GM21717 (cell line): ENCODE measurements around the gene C1orf94.
"Not testable (repeated sequence)": the region's sequence is repeated elsewhere in the genome, so short reads cannot be mapped to it uniquely, and the experiment has no call there.

Experiments
- ATAC-seq: cut with Tn5 transposase; IDR thresholded peaks from one replicate; pipeline ENCODE4 v1.9.1; 2021; ENCODE audit warnings: mild to moderate bottlenecking, moderate library complexity; ENCODE audit not compliant: unreplicated experiment

The C1orf94 gene

DNA sequence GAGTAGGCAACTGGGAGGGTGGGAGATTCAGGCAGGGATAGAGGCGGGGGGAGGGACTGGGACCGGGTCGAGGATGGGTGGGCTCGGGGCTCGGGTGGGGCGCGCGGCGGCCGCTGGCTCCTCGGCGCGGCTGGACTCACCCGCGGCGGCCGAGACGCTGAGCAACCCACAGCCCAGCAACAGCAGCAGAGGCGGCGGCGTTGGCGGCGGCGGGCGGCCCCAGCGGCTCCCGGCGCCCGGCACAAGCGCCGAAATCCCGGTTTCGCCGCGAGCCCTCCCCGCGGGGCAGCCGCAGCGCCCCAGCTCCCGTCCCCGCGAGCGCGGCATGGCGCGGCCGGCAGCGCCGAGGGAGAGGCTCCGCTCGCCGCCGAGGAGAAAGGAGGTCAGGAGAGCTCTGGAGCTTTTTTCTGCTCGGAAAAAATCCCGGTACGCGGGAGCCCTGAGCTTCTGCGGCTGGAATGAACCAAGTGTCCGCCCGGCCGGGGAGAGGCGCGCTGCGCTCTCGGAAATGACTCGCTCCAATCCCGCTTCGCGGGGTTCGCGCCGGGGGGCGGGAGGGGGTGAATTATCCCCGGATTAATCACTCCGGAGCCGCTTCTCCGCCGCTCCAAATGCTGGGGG lies 11.8 kb upstream of the C1orf94 start, which contains the start of gene CSMD2:
Gene CSMD2, minus strand, starts transcription at position 460 of the 621 bp plus-strand sequence. Its CDS starts 133 bp downstream, at position 327.
- ATAC-seq, result no peak

DNA sequence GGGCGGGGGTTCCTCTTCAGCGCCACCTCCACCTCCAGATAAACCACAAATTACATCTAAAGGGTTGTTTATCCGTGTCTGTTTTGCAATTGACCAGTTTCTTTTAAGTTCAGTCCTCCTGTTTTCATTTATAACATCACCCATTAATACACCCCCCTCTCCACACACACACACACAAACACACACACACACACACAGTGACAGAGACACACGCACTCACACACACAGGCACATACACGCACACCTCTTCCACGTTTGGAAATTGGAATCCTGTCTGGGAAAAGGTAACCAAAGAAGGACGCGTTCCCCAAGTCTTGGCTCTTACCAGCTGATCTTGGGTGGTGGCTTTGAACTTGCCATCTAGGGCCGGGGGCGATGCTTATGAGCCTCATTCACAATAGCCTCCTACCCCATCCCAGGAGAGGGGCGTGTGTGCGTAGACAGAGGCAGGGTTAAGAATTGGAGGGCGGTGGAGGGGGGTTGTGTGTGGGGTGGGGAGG lies 11.2 kb upstream of the C1orf94 start:
- no peak for ATAC-seq

DNA sequence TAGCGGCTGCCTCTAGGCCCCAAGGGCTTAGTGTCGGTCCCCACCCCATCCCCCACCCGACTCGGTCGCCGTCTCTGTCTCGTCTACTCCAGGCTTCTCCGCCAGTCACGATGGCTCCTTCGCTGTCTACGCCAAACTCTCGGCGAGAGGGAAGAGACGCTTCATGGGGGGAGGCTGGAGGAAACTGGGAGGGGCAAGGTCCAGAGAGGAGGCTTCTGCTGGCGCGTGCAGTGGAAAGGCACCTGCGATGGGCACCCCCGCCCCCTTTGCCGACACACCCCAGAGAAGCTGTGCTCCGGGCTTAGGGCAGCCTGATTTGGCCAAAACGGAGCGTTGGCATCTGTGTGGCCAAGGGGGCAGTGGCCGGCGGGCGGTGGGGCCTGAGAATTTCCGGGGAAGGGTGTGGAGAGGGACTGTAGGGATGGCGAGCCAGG lies 10.5 kb upstream of the C1orf94 start:
- ATAC-seq, result no peak

DNA sequence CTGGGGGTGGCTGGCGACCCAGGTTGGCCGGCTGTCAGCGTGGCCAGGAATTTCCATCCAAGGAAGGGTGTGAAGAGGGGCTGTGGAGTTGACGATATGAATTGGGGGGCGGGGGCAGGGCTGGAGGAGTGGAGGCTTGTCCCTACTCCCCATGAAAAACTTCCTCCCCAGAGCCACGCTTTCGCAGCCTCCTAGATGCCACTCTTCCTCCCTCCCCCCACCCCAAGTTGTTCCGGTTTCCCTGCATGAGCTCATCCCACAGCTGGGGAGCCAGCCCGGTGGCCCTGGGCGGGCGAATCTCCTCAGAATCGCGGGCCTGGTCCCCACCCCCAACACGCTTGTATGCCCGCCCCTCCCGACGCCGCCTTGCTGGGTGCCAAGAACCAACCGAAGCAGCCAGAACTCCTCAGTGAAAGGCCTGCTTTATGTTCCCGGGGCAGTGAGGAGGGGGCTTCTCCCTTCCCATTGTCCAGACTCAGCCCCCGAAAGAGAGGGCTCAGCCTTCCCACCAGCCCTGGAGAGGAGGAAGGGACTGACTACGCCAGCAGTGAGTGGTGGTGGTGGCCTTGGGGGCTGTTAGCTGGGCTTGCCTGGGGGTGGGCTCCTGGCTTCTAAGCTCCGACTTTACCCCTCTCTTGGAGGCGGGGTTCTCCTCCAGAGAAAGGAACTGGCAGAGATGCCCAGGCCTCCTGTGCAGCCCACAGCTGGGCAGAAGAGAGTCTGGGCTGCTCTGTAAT lies 9.9 kb upstream of the C1orf94 start:
- ATAC-seq, result no peak

DNA sequence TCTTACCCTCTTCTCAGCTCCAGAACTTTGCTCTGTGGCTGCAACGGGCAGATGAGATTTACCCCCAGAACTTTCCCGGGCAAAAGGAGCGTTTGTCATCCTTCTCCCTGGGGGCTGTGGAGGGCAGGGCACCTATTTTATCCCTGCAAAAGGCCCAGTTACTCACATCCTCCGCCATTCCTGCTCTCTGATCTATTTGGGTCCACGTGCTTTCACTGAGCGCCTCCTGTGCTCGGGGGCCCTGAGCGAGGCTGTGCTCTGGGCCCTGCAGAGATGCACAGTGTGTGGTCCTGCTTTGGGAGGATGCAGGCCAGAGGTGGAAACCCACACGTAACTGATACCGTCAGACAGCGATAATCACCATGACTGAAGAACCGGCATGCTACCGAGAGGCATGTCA lies 9.3 kb upstream of the C1orf94 start:
- no peak for ATAC-seq

DNA sequence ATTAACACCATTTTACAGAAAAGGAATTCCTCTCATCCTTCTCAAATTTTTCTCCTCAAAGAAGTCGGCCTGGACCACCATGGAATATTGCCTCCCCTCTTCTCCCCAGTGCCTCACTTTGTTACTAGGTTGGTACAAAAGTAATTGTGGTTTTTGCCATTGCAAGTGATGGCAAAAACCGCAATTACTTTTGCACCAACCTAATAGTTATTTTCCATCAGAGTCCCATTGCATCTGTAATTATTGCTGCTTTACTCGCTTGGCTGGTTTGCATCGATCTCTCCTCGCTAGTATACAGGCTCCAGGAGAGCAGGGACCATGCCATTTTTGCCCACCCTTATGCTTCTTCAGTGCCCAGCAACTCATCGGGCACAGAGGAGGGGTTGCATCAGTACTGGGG lies 963 bp upstream of the C1orf94 start:
- no peak for ATAC-seq

DNA sequence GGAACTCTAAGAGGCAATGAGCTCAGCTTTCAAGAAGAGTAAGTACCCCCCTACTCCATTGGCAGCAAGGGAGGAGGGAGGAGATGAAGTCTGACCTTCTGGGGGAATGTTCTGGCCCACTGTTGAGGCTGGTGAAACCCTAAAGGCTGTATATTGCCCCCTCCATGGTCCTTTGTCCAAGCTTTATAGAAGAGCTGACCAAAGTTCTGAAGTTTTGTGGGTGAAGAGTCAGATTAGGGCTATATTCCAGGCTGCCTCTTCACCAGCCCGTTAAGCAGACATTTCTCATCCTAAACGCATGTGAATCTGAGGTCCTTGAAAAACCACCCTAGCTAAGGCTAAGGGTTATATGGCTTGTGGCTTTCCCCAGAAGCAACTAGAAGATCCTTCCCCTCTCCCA lies 1.4 kb downstream of the C1orf94 start:
- ATAC-seq, result no peak

DNA sequence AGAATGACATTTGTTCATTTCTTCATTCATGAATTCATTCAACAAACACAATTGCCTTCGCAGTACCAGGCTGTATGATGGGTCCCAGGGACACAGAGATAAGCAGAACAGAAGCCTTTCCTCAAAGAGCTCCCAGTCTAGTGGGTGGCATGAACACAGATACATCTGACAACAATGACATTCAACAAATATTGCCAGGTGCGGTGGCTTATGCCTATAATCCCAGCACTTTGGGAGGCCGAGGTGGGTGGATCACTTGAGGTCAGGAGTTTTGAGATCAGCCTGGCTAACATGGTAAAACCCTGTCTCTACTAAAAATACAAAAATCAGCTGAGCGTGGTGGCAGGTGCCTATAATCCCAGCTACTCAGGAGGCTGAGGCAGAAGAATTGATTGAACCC lies 6.7 kb downstream of the C1orf94 start:
- not testable (repeated sequence) for ATAC-seq

DNA sequence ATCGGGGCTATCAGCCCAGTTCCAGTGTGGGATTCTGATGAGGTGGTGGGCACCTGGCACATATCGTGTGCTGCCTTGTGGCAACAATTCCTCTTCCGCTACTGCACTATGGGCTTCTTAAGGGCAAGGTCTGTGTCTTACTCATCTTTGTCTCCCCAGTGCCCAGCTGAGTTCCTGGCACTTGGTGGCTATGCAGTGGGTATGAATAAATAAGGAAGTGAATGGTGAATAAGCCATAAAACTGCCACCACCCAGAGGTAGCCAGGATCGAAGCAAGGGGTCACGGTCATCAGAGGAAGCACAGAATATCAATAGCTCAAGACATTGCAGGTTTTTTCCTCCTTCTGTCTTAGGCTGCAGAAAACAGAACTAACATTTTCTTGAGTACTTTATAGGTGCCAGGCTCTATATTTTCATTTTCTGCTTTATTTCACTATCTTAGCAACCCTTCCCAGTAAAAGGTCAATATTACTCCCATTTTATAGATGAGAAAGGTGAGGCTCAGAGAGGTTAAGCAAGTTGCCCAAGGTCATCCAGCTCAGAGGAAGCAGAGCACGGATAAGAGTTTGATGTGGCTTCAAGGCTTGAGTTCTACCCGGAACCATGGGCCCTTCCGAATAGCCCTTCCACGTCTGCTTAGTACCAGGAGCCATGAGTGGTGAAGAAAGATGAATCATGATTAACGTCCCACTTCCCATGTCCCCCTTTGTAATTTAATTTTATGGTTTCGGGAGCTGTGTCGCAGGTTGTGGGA lies 10.2 kb downstream of the C1orf94 start:
- ATAC-seq, result no peak

DNA sequence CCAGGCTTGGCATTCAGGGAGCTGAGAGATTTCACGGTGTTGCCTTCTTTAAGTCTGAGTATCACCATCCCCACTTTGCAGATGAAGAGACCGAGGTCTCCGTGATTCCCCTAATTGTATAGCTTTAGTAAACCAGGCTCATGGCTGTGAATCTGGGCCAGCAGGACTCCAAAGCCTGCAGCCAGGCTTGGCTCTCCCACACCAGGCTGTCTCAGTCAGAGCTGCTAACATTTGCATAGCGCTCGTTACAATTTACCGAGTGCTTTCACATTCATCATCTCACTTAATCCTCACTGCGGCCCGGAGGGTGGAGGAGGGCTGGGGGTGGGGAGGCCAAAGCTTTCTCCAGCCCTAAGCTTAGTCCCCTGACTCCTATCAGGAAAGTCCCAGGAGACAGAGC lies 11.7 kb downstream of the C1orf94 start:
- ATAC-seq, result no peak

DNA sequence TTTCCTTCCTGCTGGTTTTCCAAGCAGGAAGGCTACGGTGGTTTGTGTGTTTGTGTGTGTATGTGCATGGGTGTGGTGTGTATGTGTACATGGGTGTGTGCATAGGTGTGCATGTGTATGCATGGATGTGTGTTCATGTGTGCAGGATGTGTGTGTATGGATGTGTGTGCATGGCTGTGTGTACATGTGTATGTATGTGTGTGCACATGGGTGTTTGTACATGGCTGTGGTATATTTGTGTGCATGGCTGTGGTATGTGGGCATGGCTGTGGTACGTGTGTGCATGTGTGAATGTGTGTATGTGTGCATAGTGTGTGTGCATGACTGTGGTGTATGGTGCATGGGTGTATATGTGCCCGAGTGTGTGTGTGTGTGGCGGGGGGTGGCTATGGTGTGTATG lies 12.3 kb downstream of the C1orf94 start:
- ATAC-seq, result no peak

DNA sequence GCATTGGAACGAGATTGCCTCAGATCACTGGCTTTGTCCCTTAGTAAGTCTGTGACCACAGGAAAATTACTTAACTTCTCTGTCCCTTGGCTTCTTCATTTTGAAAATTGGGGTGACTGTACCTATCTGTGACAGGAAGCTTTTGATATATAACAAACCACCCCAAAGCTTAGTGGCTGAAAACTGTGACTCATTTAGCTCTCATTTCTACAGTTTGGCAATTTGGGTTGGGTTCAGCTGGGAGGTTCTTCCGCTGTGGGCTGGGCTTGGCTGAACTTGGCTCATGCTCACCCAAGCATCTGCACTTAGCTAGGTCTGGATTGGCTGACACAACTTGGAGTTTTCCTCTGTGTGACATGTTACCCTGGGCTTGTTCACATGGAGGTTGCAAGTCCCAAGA lies 14.0 kb downstream of the C1orf94 start:
- no peak for ATAC-seq

DNA sequence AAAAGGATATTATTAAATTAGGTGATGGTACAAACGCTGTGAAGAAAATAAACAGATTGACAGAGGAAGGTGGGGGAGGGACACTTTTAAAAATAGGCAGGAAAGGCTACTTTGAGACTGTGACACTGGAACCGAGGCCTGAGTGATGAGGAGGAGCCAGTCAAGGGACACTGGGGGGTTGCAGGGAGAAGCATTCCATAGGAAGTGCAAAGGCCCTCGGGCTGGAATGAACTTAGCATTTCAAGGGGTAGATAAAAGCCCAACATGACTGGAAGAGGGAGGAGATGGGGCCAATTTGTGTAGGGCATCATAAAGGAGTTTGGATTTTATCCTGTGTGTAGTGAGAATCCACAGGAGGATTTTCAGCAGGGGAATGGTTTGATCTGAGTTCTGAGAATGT lies 15.9 kb downstream of the C1orf94 start:
- no peak for ATAC-seq

DNA sequence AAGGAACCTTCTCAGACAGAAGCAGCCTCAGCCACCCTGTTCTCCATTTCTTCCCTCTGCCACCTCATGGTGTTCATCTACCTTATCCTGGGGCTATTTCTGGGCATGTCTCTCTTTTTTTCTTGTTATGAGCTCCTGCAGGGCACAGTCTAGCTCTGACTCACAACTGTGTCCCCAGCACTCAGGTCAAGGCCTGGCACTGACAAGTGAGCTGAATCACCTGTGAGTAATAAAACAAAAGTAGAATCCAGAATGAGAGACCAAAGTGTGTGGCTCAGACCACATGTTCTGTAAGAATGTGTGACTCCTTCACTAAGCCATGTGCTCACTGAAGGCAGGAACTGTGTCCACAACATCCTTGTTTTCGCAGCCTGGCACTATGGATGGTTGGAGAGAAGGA lies 23.2 kb downstream of the C1orf94 start:
- ATAC-seq, result no peak

DNA sequence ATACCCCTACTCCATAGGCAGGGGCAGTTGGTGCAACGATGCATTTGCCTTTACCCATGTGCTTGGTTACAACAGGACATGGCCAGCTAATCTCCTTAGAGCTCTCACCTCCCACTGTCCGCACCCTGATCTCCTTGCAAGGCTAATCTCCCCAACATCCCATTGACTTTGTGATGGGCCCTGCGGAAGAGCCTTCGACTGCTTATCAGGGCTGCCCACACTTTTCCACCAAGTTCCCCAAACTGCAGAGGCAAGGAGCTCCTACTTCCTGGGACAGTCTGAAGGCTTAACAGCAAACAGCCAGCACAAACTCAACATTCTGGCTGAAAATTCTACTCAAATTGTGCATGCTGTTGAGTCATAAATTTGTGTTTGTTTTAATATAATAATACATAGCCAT lies 36.0 kb downstream of the C1orf94 start:
- no peak for ATAC-seq

DNA sequence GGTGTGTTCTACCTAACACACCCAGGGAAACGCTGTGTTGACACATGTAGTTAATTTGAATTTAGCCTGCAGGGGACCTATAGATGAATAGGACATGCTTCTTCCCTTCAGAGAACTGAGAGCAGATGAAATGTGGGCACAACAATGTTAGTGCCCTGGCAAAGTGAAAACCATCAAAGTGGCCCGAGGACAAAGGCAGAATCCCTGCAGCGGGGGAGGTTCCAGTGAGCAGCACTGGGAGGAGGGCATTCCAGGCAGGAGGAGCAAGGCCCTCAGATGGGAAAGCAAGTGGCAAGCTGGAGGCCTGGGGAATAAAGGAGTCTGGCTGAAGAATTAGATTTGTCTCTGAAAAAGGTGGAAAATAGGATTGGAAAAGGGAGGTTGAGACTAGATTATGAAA lies 37.2 kb downstream of the C1orf94 start:
- ATAC-seq, result no peak

DNA sequence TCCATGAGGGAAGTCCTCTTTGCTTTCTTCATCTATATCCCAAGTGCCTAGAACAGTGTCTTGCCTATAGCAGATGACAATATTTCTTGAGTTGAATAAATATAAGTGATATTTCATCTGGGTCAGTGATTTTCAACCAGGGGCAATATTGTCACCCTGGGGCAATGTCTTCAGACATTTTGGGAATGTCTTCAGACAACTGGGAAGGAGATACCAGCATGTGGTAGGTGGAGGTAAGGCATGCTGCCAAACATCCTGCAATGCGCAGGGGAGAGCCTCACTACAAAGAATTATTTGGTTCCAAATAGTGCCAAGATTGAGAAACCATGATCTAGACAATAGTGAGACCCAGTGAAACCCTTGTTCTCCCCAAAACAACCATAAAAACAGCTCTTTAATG lies 54.7 kb downstream of the C1orf94 start:
- no peak for ATAC-seq

DNA sequence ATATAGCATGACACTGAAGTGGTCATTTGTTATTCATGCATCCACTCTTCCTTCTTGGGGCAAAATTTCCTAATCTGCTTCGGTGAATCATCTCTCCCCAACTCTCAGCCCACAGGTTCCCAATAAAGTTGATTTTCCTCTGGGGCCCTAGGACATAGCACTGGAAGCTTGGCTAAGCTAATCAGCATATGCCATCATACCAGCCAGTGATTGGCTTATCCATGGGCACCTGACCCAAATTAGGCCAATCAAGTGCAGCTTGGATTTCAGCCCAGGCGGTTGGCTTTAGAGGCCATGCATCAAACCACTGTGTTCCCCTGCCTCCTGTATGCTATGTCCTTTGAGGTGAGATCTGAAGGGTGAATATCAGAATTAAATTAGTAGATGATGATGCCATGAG lies 58.9 kb downstream of the C1orf94 start:
- no peak for ATAC-seq

DNA sequence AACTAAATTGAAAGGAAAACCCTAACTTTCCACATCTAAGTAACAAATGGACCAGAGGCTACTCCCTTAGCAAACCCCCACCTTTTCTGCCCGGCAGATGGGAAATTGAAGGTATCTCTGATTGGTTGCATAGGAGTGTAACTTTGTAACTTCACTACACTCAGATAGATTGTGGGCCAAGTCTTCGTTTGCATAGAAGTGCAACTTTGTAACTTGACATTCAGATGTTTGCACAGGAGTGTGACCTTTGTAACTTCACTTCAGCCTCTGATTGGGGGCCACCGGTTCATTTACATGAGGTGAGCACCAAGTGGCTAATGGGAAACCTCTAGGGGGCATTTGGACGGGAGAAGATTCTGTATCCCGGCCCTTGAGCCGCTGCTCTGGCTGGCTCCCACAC lies 59.4 kb downstream of the C1orf94 start:
- no peak for ATAC-seq

DNA sequence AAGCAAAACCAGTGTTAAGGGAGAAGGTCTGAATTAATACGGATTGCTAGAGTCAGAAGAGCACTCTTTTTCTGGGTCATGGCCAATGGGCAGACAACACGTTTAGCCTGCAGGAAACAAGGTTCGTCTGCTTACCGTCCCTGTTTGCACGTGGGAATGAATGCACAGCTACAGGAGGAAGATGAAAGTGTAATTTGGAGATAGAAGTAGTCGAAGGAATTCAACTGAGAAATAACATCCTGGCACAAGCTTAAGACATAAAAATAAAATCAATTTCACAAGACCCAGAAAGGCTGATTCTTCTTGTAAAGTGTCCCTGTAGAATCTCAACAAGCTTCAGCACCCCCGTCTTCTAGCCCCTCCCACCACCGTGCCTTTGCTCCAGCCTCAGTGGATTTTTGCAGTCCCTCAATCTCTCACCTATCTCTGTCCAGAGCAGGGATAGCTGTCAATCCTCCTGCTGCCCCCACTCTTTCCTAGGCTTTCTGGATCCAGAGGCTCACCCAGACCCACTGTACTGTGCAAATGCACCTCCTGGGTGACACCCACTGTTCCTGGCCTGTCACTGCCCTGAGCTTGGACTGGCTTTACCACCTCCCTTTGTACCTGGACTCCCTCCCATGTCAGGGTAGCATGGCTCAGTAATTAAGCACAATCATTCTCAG lies 60.6 kb downstream of the C1orf94 start:
- ATAC-seq, result no peak

DNA sequence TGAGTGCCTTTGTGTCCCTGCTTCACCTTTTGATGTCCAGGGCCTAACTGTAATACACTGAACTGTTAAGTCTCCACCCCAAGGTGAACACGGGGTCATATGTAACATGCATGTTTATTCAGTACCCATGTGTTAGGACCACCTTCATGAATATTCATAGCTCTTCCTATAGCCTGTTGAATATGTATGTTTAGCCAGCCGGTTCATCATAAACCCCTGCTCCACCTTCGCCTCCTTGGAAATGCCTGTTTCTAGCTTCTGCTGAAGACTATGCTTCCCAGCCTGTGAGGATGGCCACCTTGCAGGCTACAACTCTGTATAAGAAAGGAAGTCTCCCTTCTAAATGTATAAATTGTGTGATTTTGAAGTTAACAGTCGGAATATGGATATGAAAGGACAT lies 69.3 kb downstream of the C1orf94 start:
- no peak for ATAC-seq
